ENCODE measurements around the gene MYOG.

DNA sequence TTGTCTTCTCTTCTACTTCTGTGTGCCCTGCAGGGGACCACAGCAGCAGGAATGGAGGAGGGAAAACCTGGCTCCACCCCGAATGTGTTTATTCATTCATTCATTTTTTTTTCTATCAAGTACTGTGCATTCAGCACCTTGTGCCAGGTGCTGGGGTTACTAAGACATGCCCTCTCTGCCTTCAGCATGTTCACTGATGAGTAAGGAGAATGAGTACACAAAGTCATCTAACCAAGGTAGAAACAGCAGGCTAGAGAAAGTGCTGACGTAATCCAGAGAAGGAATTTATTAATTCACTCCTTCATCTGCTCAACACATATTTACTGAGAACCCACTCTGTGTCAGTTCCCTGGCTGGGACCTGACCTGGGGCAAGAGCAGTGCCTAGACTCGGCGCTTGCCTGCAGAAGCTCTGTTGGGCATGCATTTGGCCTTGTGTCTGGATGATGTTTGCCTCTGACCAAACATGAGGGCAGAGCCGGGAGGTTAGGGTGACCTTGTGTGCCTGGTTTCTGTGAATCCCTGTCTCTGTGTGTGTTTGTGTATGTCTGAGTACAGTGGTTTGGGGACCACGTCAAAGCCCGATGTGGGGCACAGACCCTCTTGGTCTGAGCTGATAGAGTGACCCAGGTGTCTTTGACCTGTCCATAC is 3.3 kb upstream of the MYOG start:
- no peak for TF ChIP-seq RFX5 (IDR thresholded peaks at IDR 0.05; ENCODE audit: low read depth, low read length)
- TF ChIP-seq CTCF (conservative IDR thresholded peaks at IDR 0.05; ENCODE audit: low read depth, low read length): no peak
- TF ChIP-seq MXI1 (IDR thresholded peaks at IDR 0.05; ENCODE audit: borderline replicate concordance, low read depth, low read length): no peak
- no peak for TF ChIP-seq CEBPB (IDR thresholded peaks at IDR 0.05; ENCODE audit: low read depth, low read length)
- TF ChIP-seq POLR2A (IDR thresholded peaks at IDR 0.05; ENCODE audit: low read depth, low read length): no peak
- no peak for TF ChIP-seq FOS (IDR thresholded peaks at IDR 0.05; ENCODE audit: low read depth, low read length)
- no peak for TF ChIP-seq BHLHE40 (IDR thresholded peaks at IDR 0.05; ENCODE audit: low read depth, low read length)

All from IMR-90 (cell line).